HCT116 (cell line): ENCODE results near the gene EPS8. TPM values are rescaled to one million over a fixed set of nuclear protein-coding genes. Genes with fewer than 3 reads are reported as not detected.

Source experiments
- ATAC-seq: fragments of 200-7000 bp; cut with Tn5 transposase; 2 replicates; pipeline ENCODE4 v1.9.1; 2020; ENCODE audit warnings: mild to moderate bottlenecking, moderate library complexity
- BruUV-seq: library from RNA; stranded (reverse); fragments of 400-500 nt; replicated peaks from 2 replicates; lab custom pipeline; 2021; lab: Mats Ljungman, UMichigan
- CTCF ChIA-PET: fragments of 300-600 bp; sonication (Branson Sonifier 250); formaldehyde crosslinking; loops from one replicate; lab custom pipeline; 2021; ENCODE audit warnings: antibody characterized with exemption; lab: Charles Lee
- POLR2A ChIA-PET: fragments of 300-600, 350-600 bp; sonication (Branson Sonifier 250); formaldehyde crosslinking; loops from one replicate; lab custom pipeline; 2021; ENCODE audit warnings: antibody characterized with exemption; lab: Charles Lee
- RAD21 ChIA-PET, 2 experiments: fragments of 300-600 bp; sonication (Branson Sonifier 250); formaldehyde crosslinking; loops; one replicate each; lab custom pipeline; 2023; ENCODE audit warnings: low total read pairs in 2 of 2; ENCODE audit not compliant: uncharacterized antibody in 2 of 2, unreplicated experiment in 2 of 2, low non-redundant PET in 1 of 2; lab: Charles Lee
- DNase-seq: peaks from one replicate; pipeline ENCODE4 v3.0.0-alpha.2; 2010; ENCODE audit warnings: low read depth, low spot score
- H2AFZ ChIP-seq: fragments of 200-600 bp; shearing (Covaris generic), sonication (generic); 2 replicates; pipeline ENCODE4 v1.6.1; 2017; ENCODE audit warnings: low read depth, mixed run types, mixed read lengths, antibody characterized with exemption, low read length; ENCODE audit not compliant: poor library complexity, severe bottlenecking
- H3K27ac ChIP-seq: 2 replicates; pipeline ENCODE4 v1.5.1; 2012; ENCODE audit warnings: low read depth, low read length
- H3K27me3 ChIP-seq: fragments of 200-600 bp; sonication (generic); 2 replicates; pipeline ENCODE4 v1.6.1; 2016; ENCODE audit warnings: mixed run types, low read length, mixed read lengths; ENCODE audit not compliant: insufficient read depth
- H3K36me3 ChIP-seq, 2 experiments: fragments of 200-500 bp in 1 of 2; fragments of 200-600 bp in 1 of 2; sonication (Bioruptor generic) in 1 of 2; sonication (generic) in 1 of 2; 2 replicates each; pipeline versions ENCODE4 v1.5.1 to v1.6.1; 2014 to 2016; ENCODE audit warnings: low read length in 2 of 2, inconsistent platforms in 1 of 2, mixed read lengths in 1 of 2, mixed run types in 1 of 2; ENCODE audit not compliant: insufficient read depth in 2 of 2, control insufficient read depth in 1 of 2
- H3K4me1 ChIP-seq, 2 experiments: fragments of 200-600 bp in 1 of 2; sonication (generic) in 1 of 2; 2 replicates each; pipeline versions ENCODE4 v1.5.1 to v1.6.1; 2012 to 2017; ENCODE audit warnings: low read length in 2 of 2, inconsistent platforms in 1 of 2, mild to moderate bottlenecking in 1 of 2, mixed read lengths in 1 of 2, mixed run types in 1 of 2, moderate library complexity in 1 of 2; ENCODE audit not compliant: insufficient read depth in 2 of 2, control insufficient read depth in 1 of 2
- H3K4me2 ChIP-seq: fragments of 200-600 bp; sonication (generic); 2 replicates; pipeline ENCODE4 v1.6.1; 2017; ENCODE audit warnings: mixed run types, low read length, mixed read lengths
- H3K4me3 ChIP-seq, 2 experiments: fragments of 200-600 bp in 1 of 2; sonication (generic) in 1 of 2; replicated peaks in 1 of 2; 2 replicates each; pipeline ENCODE4 v1.5.1; 2011 to 2016; ENCODE audit warnings: low read length in 2 of 2, control low read depth in 1 of 2, low read depth in 1 of 2, mild to moderate bottlenecking in 1 of 2, mixed read lengths in 1 of 2, mixed run types in 1 of 2
- H3K79me2 ChIP-seq: fragments of 200-600 bp; sonication (generic); 2 replicates; pipeline ENCODE4 v1.6.1; 2017; ENCODE audit warnings: mild to moderate bottlenecking, mixed run types, low read length, moderate library complexity, mixed read lengths; ENCODE audit not compliant: insufficient read depth
- H3K9ac ChIP-seq: fragments of 200-600 bp; sonication (generic); 2 replicates; pipeline ENCODE4 v1.6.1; 2016; ENCODE audit warnings: low read length, mixed read lengths
- H3K9me2 ChIP-seq: fragments of 200-600 bp; sonication (generic), shearing (Covaris generic); 2 replicates; pipeline ENCODE4 v1.6.1; 2017; ENCODE audit warnings: mixed run types, mild to moderate bottlenecking, moderate library complexity; ENCODE audit not compliant: insufficient read depth
- H3K9me3 ChIP-seq, 2 experiments: fragments of 200-500 bp in 1 of 2; fragments of 200-600 bp in 1 of 2; sonication (Bioruptor generic) in 1 of 2; sonication (generic) in 1 of 2; 2 replicates each; pipeline ENCODE4 v1.6.1; 2014 to 2017; ENCODE audit warnings: low read length in 2 of 2, mixed read lengths in 2 of 2, inconsistent platforms in 1 of 2, low read depth in 1 of 2, mild to moderate bottlenecking in 1 of 2, mixed run types in 1 of 2, moderate library complexity in 1 of 2; ENCODE audit not compliant: control insufficient read depth in 1 of 2, insufficient read depth in 1 of 2
- H4K20me1 ChIP-seq: fragments of 200-600 bp; sonication (generic), shearing (Covaris generic); 2 replicates; pipeline ENCODE4 v1.6.1; 2017; ENCODE audit warnings: mixed run types, mild to moderate bottlenecking, moderate library complexity; ENCODE audit not compliant: insufficient read depth
- CBX3 ChIP-seq: IDR thresholded peaks from 2 replicates; pipeline ENCODE4 v1.6.1; 2012; ENCODE audit warnings: low read depth
- EZH2 ChIP-seq: fragments of 200-600 bp; sonication (generic); IDR thresholded peaks from 2 replicates; pipeline ENCODE4 v1.6.1; 2017; ENCODE audit warnings: antibody characterized with exemption, mixed run types
- FOSL1 ChIP-seq: IDR thresholded peaks from 2 replicates; pipeline ENCODE4 v1.6.1; 2012; ENCODE audit warnings: low read depth
- JUND ChIP-seq: IDR thresholded peaks from 2 replicates; pipeline ENCODE4 v1.6.1; 2012
- POLR2A ChIP-seq: IDR thresholded peaks from 2 replicates; pipeline ENCODE4 v1.7.0; 2011; ENCODE audit warnings: borderline replicate concordance; ENCODE audit not compliant: insufficient read depth, insufficient read length; ENCODE audit errors: extremely low read depth
- POLR2AphosphoS5 ChIP-seq: IDR thresholded peaks from 2 replicates; pipeline ENCODE4 v1.6.1; 2011; ENCODE audit warnings: mild to moderate bottlenecking, low read depth, low read length, moderate library complexity
- SIN3A ChIP-seq: IDR thresholded peaks from 2 replicates; pipeline ENCODE4 v1.6.1; 2012; ENCODE audit warnings: low read depth
- ZNF274 ChIP-seq: fragments of 200-500 bp; sonication (Bioruptor generic); IDR thresholded peaks from 2 replicates; pipeline ENCODE4 v1.6.1; 2014; ENCODE audit warnings: mild to moderate bottlenecking, low read depth, low read length, inconsistent platforms
- intact Hi-C: fragments of 100-400 bp; cut with micrococcal nuclease; formaldehyde crosslinking; loops from 2 replicates; pipeline ENCODE4 v1.10.0; 2022
- total RNA-seq: library from RNA; stranded (reverse); gene quantifications from one replicate; pipeline ENCODE4 v1.2.1, GENCODE V29; 2021; ENCODE audit not compliant: unreplicated experiment
- TF ChIP-seq, protein P1 (sequence below): IDR thresholded peaks from 2 replicates; pipeline ENCODE4 v1.6.1; 2011; ENCODE audit warnings: mild to moderate bottlenecking, low read length, moderate library complexity; ENCODE audit not compliant: insufficient replicate concordance; ENCODE audit errors: extremely low read depth
- TF ChIP-seq, protein P2 (sequence below), 3 experiments: fragments of 200-600 bp in 1 of 3; sonication (generic) in 1 of 3; IDR thresholded peaks in 2 of 3; conservative IDR thresholded peaks in 1 of 3; 2 replicates each; pipeline ENCODE4 v1.5.1; 2012 to 2017; ENCODE audit warnings: low read depth in 2 of 3, low read length in 2 of 3, antibody characterized with exemption in 1 of 3, borderline replicate concordance in 1 of 3, control low read depth in 1 of 3, mild to moderate bottlenecking in 1 of 3, mixed read lengths in 1 of 3, mixed run types in 1 of 3, moderate library complexity in 1 of 3; ENCODE audit not compliant: insufficient read depth in 1 of 3
- TF ChIP-seq, protein P3 (sequence below): IDR thresholded peaks from 2 replicates; pipeline ENCODE4 v1.6.1; 2012

Gene EPS8
- total RNA-seq, 1 experiment from 2014 or later: 49.9 TPM

DNA sequence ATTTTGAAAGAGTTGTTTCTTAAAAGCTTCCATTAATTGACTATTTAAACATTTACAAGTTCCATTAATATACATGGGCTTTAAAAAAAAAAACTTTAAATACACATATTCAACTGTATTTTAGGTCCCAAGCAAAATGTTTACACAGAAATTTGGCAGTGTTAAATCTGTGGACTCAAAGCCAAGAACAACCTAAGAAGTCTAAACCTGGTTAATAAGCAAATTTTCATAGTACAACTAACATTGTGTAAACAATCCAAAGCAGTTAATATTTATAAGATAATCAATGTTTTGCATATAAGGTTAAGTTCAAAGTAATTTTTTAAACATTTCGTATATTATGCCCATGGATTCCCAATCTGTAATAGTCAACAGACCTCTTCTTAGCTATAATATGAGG, 77.0 kb downstream of the EPS8 start:
- no peaks in the 10 kb centered on the region for H3K27me3 ChIP-seq
- no peak for ATAC-seq
- H4K20me1 ChIP-seq: no peaks in the 10 kb centered on the region
- no peak overlapping the region for H3K4me3 ChIP-seq
- CTCF ChIA-PET: no interaction called here
- peaks cover 69% of the 10 kb centered on the region for H3K79me2 ChIP-seq
- no peak overlapping the region for H3K9ac ChIP-seq
- H3K27ac ChIP-seq: no peak overlapping the region
- no peak overlapping the region for H3K4me2 ChIP-seq
- H3K9me3 ChIP-seq: no peaks in the 10 kb centered on the region
- H3K36me3 ChIP-seq: no peaks in the 10 kb centered on the region
- H3K9me2 ChIP-seq: no peaks in the 10 kb centered on the region
- RAD21 ChIA-PET: interaction anchor here in 1 of 2 experiments (0.6 kb wide), 1 partner anchor 54 kb away, joined by 4 read pairs; no protein-coding TSS in a partner anchor
- intact Hi-C loops: no loop called here
- peaks cover 10 to 42% of the 10 kb centered on the region in 2 experiments; a peak in 3 of 4 replicates for H3K4me1 ChIP-seq
- TF ChIP-seq, protein P1, sequence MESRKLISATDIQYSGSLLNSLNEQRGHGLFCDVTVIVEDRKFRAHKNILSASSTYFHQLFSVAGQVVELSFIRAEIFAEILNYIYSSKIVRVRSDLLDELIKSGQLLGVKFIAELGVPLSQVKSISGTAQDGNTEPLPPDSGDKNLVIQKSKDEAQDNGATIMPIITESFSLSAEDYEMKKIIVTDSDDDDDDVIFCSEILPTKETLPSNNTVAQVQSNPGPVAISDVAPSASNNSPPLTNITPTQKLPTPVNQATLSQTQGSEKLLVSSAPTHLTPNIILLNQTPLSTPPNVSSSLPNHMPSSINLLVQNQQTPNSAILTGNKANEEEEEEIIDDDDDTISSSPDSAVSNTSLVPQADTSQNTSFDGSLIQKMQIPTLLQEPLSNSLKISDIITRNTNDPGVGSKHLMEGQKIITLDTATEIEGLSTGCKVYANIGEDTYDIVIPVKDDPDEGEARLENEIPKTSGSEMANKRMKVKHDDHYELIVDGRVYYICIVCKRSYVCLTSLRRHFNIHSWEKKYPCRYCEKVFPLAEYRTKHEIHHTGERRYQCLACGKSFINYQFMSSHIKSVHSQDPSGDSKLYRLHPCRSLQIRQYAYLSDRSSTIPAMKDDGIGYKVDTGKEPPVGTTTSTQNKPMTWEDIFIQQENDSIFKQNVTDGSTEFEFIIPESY: no peak
- TF ChIP-seq POLR2AphosphoS5 (no peak), ZNF274 (no peak), FOSL1 (no peak), CBX3 (no peak), POLR2A (no peak), SIN3A (no peak), EZH2 (no peak), JUND (no peak)
- TF ChIP-seq, protein P2, sequence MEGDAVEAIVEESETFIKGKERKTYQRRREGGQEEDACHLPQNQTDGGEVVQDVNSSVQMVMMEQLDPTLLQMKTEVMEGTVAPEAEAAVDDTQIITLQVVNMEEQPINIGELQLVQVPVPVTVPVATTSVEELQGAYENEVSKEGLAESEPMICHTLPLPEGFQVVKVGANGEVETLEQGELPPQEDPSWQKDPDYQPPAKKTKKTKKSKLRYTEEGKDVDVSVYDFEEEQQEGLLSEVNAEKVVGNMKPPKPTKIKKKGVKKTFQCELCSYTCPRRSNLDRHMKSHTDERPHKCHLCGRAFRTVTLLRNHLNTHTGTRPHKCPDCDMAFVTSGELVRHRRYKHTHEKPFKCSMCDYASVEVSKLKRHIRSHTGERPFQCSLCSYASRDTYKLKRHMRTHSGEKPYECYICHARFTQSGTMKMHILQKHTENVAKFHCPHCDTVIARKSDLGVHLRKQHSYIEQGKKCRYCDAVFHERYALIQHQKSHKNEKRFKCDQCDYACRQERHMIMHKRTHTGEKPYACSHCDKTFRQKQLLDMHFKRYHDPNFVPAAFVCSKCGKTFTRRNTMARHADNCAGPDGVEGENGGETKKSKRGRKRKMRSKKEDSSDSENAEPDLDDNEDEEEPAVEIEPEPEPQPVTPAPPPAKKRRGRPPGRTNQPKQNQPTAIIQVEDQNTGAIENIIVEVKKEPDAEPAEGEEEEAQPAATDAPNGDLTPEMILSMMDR (IDR thresholded peaks at IDR 0.05 in 2 of 3, conservative IDR thresholded peaks at IDR 0.05 in 1 of 3; ENCODE audit: borderline replicate concordance in 1 of 3, insufficient read depth in 1 of 3, low read depth in 2 of 3, low read length in 2 of 3): no peak
- TF ChIP-seq, protein P3, sequence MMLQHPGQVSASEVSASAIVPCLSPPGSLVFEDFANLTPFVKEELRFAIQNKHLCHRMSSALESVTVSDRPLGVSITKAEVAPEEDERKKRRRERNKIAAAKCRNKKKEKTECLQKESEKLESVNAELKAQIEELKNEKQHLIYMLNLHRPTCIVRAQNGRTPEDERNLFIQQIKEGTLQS: no peak
- TF ChIP-seq, all 23 proteins: peak for 0
- POLR2A ChIA-PET: interaction anchor here (2.0 kb wide), 1 partner anchor 24 kb away, joined by 6 read pairs; no protein-coding TSS in a partner anchor
- BruUV-seq: no TSS peak
- H2AFZ ChIP-seq: no peak overlapping the region
- DNase-seq: no peak
